ENCODE results near the gene JAML.

Gene JAML

GRCh38 chr11:118239509-118240205 lies 14.8 kb upstream of the JAML start:
- no peak for DNase-seq (ENCODE audit: low spot score)

- DNase-seq (ENCODE audit: low spot score), result no peak
Observed at GRCh38 chr11:118238929-118239328, 14.1 kb upstream of the JAML start.

- no peak for DNase-seq (ENCODE audit: low spot score)
Observed at GRCh38 chr11:118238421-118238820, 13.6 kb upstream of the JAML start.

- no peak for DNase-seq (ENCODE audit: low spot score)
Observed at GRCh38 chr11:118236170-118236569, 11.4 kb upstream of the JAML start.

- no peak for DNase-seq (ENCODE audit: low spot score)
Observed at GRCh38 chr11:118234833-118235232, 10.0 kb upstream of the JAML start.

GRCh38 chr11:118233850-118234249 lies 9.0 kb upstream of the JAML start:
- no peak for DNase-seq (ENCODE audit: low spot score)

- no peak for DNase-seq (ENCODE audit: low spot score)
Observed at GRCh38 chr11:118233377-118233776, 8.6 kb upstream of the JAML start.

GRCh38 chr11:118232659-118233058 lies 7.8 kb upstream of the JAML start:
- DNase-seq (ENCODE audit: low spot score), result no peak

- DNase-seq (ENCODE audit: low spot score), result no peak
Observed at GRCh38 chr11:118231461-118231860, 6.7 kb upstream of the JAML start.

GRCh38 chr11:118230088-118230487 lies 5.3 kb upstream of the JAML start:
- no peak for DNase-seq (ENCODE audit: low spot score)

GRCh38 chr11:118229274-118229847 lies 4.5 kb upstream of the JAML start:
- no peak for DNase-seq (ENCODE audit: low spot score)

- no peak for DNase-seq (ENCODE audit: low spot score)
Observed at GRCh38 chr11:118227865-118228785, 3.3 kb upstream of the JAML start.

- DNase-seq (ENCODE audit: low spot score), result no peak
Observed at GRCh38 chr11:118226781-118227180, 2.0 kb upstream of the JAML start.

- DNase-seq (ENCODE audit: low spot score), result no peak
Observed at GRCh38 chr11:118226296-118226695, 1.5 kb upstream of the JAML start.

- no peak for DNase-seq (ENCODE audit: low spot score)
Observed at GRCh38 chr11:118223992-118224391, 819 bp downstream of the JAML start.

- no peak for DNase-seq (ENCODE audit: low spot score)
Observed at GRCh38 chr11:118223570-118223969, 1.2 kb downstream of the JAML start.

- DNase-seq (ENCODE audit: low spot score), result no peak
Observed at GRCh38 chr11:118222437-118222836, 2.4 kb downstream of the JAML start.

GRCh38 chr11:118221419-118221818 lies 3.4 kb downstream of the JAML start:
- DNase-seq (ENCODE audit: low spot score), result no peak

GRCh38 chr11:118219732-118220131 lies 5.1 kb downstream of the JAML start:
- DNase-seq (ENCODE audit: low spot score), result no peak

- no peak for DNase-seq (ENCODE audit: low spot score)
Observed at GRCh38 chr11:118219244-118219643, 5.6 kb downstream of the JAML start.

- DNase-seq (ENCODE audit: low spot score), result no peak
Observed at GRCh38 chr11:118217575-118217974, 7.2 kb downstream of the JAML start.

- no peak for DNase-seq (ENCODE audit: low spot score)
Observed at GRCh38 chr11:118216621-118217481, 8.0 kb downstream of the JAML start.

Measured in hematopoietic multipotent progenitor cell treated with erythropoietin and hydrocortisone succinate and interleukin-3 and kit ligand, for 17 days (in vitro differentiated cells).